CD4-positive, alpha-beta T cell treated with Interleukin-1 beta for 1 hour (primary cell): ENCODE measurements around the gene F11R.
"Not testable (repeated sequence)": the region's sequence is repeated elsewhere in the genome, so short reads cannot be mapped to it uniquely, and the experiment has no call there.

Experiments
- DNase-seq, 2 donors: peaks; one replicate each; pipeline ENCODE4 v3.0.0-alpha.2; 2020 to 2022

Gene F11R

DNA sequence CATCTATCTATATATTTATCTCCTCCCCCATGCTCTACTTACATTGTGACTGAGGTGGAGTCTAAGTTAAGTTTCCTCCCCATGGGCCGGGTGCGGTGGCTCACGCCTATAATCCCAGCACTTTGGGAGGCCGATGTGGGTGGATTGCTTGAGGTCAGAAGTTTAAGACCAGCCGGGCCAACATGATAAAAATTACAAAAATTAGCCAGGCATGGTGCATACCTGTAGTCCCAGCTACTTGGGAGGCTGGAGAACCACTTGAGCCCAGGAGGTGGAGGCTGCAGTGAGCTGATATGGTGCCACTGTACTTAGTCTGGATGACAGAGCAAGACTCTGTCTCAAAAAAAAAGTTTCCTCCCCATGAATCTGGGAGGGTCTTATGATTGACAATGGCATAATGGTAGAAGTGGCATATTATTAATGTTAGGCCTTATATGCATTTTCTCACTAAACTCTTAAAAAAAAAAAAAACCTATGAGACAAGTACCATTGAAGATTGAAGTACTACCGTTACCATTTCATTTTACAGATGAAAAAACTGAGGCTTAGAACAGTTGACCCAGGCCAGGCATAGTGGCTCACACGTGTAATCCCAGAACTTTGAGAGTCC lies 11.2 kb downstream of the F11R start:
- no peak for DNase-seq

DNA sequence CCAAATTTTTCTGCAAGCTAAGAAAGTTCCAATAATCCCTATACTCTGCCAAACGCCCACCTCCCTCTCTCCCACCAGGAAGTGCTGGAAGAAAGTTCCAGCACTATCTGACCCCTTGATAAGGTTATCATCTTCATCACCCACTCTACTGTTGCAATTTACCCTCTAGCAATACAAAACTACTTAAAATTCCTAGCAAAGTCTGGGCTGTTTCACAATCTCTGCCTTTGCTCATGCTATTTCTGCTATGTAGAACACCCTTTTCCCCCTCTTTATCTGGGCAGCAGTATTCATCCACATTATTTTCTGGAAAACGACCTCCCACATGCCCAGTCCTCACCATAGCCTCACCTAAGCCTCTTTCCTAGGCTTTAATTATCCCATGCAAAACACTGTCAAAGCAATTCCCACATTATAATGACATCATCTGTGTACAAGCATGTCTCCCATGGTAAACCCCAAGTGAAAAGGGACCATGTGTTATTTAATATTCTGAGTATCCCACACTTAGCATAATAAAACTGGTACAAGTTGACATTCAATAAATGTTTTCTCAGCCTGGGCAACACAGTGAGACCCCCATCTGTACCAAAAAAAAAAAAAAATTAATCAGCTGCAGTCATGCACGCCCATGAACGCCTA lies 12.0 kb downstream of the F11R start:
- DNase-seq, result no peak

DNA sequence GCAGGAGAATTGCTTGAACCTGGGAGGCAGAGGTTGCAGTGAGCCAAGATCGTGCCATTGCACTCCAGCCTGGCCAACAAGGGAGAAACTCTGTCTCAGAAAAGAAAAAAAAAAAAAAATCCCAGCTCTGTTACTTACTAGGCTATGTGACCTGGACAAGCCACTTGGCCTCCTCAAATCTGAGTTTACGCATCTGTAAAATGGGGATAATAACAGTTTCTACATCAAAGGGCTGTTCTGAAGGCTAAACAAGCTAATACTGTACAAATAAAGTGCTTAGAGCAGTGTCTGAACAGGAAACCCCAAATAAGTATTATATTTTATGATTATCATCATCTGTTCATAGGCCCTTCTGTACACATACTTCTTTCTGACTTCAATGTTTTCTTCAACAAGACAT lies 13.6 kb downstream of the F11R start:
- DNase-seq, result no peak

DNA sequence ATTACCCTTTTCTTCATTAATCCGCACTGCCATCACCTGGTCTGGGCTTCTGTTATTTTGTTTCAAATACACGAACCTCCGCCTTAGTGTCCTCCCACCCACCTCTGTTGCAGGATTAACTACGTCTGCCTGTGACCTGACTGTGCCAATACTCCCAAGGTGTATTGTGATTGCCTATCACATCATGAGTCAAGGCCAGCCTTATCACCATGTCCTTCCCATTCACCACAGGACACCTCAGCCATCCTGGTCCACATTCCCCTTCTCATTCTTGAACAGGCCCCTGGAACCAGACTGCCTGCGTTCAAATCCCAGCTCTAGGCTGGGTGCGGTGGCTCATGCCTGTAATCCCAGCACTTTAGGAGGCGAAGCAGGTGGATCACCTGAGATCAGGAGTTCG lies 14.4 kb downstream of the F11R start:
- DNase-seq, result no peak

DNA sequence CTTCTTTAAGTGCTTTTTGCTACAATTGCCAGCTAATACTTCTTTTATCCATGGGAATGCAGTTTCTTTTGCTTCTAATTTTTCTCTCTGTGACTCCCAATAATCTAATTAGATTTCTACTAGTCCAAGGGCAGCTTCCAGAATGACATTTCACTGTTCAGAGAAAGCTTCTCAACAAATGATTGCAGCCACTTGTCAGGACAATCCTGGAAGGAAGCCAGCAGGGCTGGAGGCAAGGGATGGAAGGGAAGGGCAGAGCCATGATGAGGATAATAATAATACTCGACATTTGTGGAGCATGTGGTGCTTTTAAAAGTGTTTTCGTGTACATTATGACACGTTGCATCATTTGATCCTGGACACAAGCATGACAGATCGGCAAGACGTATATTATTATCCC lies 19.4 kb downstream of the F11R start:
- DNase-seq, result no peak

- DNase-seq, result no peak
Observed at GRCh38 chr1:161000736-161001480, 20.0 kb downstream of the F11R start.

- no peak for DNase-seq
Observed at GRCh38 chr1:160999376-160999775, 21.6 kb downstream of the F11R start.

GRCh38 chr1:160997323-160998038 lies 23.5 kb downstream of the F11R start:
- DNase-seq, result peak; percentile 59 to 60

GRCh38 chr1:160996178-160996577 lies 24.8 kb downstream of the F11R start:
- DNase-seq, result no peak

GRCh38 chr1:160993544-160994193 lies 27.3 kb downstream of the F11R start:
- peak in 1 of 2 donors; percentile 21 for DNase-seq

- not testable (repeated sequence) for DNase-seq
Observed at GRCh38 chr1:160992036-160992435, 28.9 kb downstream of the F11R start.

- DNase-seq, result no peak
Observed at GRCh38 chr1:160987359-160988050, 33.4 kb downstream of the F11R start.

- no peak for DNase-seq
Observed at GRCh38 chr1:160985723-160986122, 35.2 kb downstream of the F11R start.

DNA sequence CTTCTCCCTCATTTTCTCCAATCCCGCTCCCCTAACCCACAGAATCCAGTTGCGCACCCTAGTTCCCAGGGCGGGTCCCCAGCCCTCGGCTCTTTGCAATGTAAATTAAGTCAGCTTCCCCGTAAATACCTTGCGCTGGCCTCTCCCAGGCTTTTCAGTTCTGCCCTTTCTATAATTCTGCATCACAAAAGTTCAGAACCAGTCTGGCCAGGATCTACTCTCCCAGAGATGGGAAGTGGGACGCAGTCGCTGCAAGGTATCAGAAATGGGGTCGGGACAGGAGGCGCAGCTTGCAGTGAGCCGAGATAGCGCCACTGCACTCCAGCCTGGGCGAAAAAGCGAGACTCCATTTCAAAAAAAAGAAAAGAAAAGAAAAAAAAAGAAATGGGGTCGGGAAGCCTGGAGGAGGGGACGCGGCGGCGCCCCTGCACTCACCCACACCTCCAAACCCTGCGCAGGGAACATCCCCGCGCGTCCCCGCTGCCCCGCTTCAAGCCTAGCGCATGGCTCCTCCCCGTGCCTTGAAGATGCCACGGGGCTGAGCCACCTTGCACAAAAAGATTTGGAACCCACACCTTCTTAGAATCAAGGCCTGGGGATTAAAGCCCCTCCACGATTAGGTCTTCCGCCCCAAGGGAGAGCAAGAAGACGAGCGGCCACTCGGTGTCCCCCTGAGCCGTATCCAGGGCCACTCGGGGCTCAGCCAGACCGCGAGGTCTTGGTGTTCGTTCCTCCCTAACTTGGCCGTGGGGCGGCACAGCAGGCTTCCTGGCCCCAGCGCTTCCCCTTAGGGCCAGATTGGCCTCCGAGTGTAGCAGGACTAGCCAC lies 39.2 kb downstream of the F11R start:
- no peak for DNase-seq

GRCh38 chr1:160979286-160979685 lies 41.7 kb downstream of the F11R start:
- no peak for DNase-seq

GRCh38 chr1:160978510-160978927 lies 42.4 kb downstream of the F11R start:
- DNase-seq, result no peak

DNA sequence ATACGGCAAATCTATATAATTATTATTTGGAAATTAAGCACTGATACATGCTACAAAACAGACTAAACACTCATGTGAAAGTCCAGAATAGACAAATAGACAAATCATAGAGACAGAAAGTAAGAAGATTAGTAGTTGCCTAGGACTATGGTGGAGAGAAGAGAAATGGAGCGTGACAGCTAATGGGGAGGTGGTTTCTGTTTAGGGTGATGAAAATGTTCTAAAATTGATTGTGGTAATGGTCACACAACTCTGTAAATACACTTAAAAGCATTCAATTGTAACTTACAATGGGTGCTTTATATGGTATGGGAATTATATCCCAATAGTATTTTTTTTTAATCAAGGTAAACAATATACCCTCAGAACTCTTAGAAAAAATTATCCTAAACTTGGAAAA lies 45.9 kb downstream of the F11R start:
- no peak for DNase-seq

DNA sequence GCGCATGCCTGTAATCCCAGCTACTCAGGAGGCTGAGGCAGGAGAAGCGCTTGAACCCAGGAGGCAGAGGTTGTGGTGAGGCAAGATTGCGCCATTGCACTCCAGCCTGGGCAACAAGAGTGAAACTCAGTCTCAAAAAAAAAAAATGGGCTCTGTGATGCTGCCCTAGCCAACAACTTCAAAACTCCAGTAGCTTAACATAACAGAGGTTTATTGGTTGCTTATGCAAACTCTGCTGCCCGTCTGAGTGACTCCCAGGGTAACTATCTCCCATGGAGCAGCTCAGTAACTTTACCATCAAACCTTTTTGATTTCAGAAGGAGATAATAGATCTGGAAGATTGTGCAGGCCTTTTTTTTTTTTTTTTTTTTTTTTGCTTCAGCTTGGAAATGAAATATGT lies 47.5 kb downstream of the F11R start:
- DNase-seq, result no peak

DNA sequence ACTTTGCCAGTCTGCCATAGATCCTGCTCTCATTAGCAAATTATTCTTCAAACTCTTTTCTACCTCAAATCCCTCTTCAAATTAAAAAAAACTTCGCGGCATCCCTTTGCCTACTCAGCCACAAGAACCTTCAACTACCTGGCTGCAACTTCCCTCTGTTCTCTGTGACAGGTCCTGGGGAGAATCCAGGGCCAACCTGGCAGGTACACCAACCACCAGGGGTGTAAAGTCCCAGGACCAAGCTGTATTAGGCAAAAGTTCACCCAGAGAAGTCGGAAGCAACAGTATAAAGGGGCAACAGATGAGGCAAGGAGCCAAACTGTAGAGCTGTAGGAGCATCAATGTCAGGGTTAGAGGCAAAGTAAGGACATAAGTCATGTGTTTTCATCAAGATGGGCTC lies 48.0 kb downstream of the F11R start:
- no peak for DNase-seq

- DNase-seq, result no peak
Observed at GRCh38 chr1:160971618-160972056, 49.3 kb downstream of the F11R start.

DNA sequence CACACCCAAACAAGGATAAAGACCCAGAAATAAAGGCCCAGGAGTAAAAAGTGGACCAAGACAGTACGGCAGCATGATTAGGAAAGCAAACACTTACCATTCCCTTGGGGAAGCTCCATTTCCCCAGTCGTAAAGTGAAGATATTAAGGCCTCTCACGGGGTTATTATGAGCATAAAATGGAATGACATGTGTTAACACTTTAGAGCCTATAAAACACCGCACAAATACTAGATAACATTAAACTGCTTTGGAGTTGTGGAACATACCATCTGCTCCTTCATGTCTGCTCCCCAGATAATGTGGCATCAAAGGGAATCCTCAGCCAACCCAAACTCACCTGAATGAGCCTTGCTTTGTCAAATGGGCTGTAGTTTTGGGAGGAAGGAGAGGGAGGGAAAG lies 57.4 kb downstream of the F11R start:
- no peak for DNase-seq
